Measurements from ENCODE around the gene DCDC1. TPM values are rescaled to one million over a fixed set of nuclear protein-coding genes. Genes with fewer than 3 reads are reported as not detected.

DCDC1 gene, protein sequence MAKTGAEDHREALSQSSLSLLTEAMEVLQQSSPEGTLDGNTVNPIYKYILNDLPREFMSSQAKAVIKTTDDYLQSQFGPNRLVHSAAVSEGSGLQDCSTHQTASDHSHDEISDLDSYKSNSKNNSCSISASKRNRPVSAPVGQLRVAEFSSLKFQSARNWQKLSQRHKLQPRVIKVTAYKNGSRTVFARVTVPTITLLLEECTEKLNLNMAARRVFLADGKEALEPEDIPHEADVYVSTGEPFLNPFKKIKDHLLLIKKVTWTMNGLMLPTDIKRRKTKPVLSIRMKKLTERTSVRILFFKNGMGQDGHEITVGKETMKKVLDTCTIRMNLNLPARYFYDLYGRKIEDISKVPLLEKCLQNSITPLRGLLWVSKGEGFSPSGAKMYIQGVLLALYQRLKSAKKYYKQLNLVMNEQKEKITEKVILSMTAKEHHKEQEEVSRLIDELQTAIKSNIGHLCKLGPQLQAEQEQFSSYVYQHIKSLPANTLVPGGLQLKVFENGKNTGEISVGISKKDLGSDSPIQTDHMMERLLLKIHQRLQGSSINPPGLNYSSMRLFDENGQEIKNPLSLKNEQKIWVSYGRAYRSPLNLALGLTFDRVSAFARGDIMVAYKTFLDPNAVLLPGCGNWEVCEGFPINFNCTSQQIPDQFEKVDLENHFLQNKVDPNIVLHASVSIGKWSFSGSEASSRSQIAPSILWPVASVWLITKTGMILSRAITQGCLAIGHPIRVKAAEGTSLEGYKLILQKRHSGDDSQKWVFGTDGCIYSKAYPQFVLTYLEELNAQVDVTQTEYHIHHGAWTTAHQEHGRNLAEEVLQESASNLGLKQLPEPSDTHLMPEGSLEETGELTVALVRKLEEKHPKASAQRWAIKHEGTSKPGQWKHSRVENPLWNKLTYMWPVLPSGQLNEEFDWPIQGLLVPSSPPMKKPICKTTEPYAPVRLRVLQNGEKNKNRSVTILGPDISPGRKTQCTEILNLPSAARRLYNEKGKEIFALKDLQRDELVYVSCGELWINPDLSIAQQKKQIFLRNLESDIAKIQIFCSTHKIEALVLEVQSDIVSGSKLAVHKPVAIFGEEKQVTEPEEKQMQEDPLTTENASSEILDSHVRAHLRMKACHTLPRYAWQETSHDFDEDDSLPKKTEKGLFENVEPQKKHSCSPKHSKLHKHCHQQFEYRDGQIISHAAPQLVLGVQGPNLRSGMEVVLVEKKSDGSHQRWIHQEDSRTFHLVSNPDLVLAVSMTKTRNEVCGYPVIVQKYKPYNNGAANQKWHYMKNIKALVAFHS (N-terminal part only)
- under 1 TPM in 1 of 4 donors, not detected in 3; 0.83 TPM for total RNA-seq

- Histone ChIP-seq H3K27me3 (no peaks in the 10 kb centered on the region), H3K4me3 (peak within 1 kb of the TSS; percentile 52 to 79 (median 64)), H3K4me1 (peaks cover 0 to 6% (median 1%) of the 10 kb centered on the region in 4 donors), H3K27ac (peak within 1 kb of the TSS; percentile 69 to 72 (median 71)), H3K9me3 (no peaks in the 10 kb centered on the region), H3K36me3 (no peaks in the 10 kb centered on the region)
- TF ChIP-seq CTCF (IDR thresholded peaks at IDR 0.05) (no peak), POLR2A (IDR thresholded peaks at IDR 0.05) (peak; percentile 20 to 32)
- DNase-seq, result peak; percentile 89 to 96 (median 92)
These were observed at the start of gene DCDC1, which contains the start of gene DNAJC24 for GRCh38 chr11:31369348-31370329. TSS of gene DCDC1 (minus strand) at chr11:31369739. CDS start at chr11:31328280, 41,459 bp downstream. TSS of gene DNAJC24 (plus strand) at chr11:31369860. CDS start at chr11:31370749, 889 bp downstream.

DNA sequence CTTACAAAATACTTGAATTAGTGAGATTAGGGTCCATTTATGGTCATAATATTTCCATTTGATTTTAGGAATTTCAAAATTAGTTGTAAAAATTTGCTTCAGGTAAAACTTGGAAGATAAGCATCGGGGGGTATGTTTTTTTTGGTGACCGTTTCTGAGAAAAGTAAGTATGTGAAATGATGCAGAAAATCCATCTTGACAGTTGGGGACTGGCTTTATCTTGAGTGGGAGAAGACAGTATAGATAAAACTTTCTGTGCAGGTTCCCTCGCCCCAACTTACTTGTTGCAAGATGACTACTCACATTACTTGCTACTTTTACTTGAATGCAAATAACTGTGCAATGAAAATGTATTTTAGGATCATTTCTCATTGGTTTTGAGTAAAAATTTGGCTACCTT lies 49.6 kb upstream of the DCDC1 start:
- Histone ChIP-seq H3K4me1 (no peaks in the 10 kb centered on the region), H3K4me3 (no peak overlapping the region), H3K36me3 (no peaks in the 10 kb centered on the region), H3K27ac (no peak overlapping the region), H3K27me3 (no peaks in the 10 kb centered on the region), H3K9me3 (no peaks in the 10 kb centered on the region)
- TF ChIP-seq CTCF (IDR thresholded peaks at IDR 0.05), result no peak
- no peak for TF ChIP-seq POLR2A (IDR thresholded peaks at IDR 0.05)
- DNase-seq, result no peak

DNA sequence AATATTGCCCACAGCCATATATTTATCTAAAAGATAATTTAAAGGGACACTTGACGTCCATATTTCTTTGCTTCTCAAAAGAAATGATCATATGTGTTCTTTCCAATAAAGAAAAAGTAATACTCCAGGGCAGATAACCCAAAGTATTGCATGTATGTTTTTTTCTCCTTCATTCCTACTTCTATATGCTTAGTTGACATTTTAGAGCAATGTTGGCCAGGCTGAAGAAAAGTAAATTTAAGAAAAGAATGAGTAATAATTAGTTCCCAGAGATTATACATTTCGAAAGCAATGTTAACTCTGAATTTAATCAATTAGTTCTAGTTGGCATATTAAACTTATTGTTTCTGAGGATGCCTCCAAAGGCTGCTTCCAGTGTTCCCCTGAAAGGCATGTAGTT lies 48.3 kb upstream of the DCDC1 start:
- no peaks in the 10 kb centered on the region for H3K36me3 ChIP-seq
- no peaks in the 10 kb centered on the region for H3K27me3 ChIP-seq
- H3K4me1 ChIP-seq, result no peaks in the 10 kb centered on the region
- no peak for DNase-seq
- H3K4me3 ChIP-seq, result no peak overlapping the region
- no peak for TF ChIP-seq CTCF (IDR thresholded peaks at IDR 0.05)
- no peak for TF ChIP-seq POLR2A (IDR thresholded peaks at IDR 0.05)
- H3K27ac ChIP-seq, result no peak overlapping the region
- no peaks in the 10 kb centered on the region for H3K9me3 ChIP-seq

DNA sequence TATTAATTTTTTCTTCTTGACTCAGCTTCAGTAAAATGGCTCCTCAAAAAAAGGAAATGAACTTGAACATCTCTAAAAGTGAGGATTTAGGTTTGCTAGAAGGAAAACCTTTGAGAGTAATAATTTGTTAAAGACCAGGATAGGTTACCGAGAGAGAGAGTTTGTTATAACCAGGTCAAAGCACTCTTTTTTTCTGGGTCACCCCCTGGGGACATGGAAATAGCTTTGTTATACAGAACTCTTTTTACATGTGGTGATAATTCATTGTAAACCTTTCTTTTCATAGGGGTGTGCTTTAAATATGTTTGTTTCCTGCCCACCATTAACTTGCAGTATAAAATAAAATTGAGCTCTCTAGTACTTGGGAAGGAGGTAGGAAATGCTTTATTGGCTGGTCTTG lies 47.8 kb upstream of the DCDC1 start:
- Histone ChIP-seq H3K27ac (no peak overlapping the region), H3K4me1 (no peaks in the 10 kb centered on the region), H3K27me3 (no peaks in the 10 kb centered on the region), H3K9me3 (no peaks in the 10 kb centered on the region), H3K4me3 (no peak overlapping the region), H3K36me3 (no peaks in the 10 kb centered on the region)
- no peak for DNase-seq
- no peak for TF ChIP-seq POLR2A (IDR thresholded peaks at IDR 0.05)
- TF ChIP-seq CTCF (IDR thresholded peaks at IDR 0.05), result no peak
